ENCODE data around the gene NFYC.

Gene NFYC

DNA sequence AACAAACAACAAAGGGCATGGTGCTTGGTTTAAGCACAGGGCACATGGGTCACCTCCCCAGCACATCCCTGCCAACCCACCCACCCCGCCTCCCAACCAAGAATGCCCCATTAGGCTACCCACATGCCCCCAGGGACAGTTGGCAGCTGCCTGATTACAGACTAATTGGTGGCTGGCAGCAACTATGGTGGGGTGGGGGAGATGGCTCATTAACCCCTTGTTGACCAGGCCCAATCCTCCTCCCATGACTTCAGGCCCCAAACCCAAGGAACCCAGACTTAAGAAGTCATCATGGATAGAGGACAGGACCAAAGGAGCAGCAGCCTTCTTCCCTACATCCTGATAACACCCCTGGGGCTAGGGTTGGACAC is 27.4 kb upstream of the NFYC start:
- TF ChIP-seq, protein P1, sequence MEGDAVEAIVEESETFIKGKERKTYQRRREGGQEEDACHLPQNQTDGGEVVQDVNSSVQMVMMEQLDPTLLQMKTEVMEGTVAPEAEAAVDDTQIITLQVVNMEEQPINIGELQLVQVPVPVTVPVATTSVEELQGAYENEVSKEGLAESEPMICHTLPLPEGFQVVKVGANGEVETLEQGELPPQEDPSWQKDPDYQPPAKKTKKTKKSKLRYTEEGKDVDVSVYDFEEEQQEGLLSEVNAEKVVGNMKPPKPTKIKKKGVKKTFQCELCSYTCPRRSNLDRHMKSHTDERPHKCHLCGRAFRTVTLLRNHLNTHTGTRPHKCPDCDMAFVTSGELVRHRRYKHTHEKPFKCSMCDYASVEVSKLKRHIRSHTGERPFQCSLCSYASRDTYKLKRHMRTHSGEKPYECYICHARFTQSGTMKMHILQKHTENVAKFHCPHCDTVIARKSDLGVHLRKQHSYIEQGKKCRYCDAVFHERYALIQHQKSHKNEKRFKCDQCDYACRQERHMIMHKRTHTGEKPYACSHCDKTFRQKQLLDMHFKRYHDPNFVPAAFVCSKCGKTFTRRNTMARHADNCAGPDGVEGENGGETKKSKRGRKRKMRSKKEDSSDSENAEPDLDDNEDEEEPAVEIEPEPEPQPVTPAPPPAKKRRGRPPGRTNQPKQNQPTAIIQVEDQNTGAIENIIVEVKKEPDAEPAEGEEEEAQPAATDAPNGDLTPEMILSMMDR (IDR thresholded peaks at IDR 0.05; ENCODE audit: extremely low read depth, insufficient read depth, missing control alignments), result no peak
- DNase-seq (ENCODE audit: low spot score), result no peak
- in situ Hi-C loops (cut with MboI; ENCODE audit: low pct_unique_long_range_greater_than_20kb, low sequenced_read_pairs, unreplicated experiment), result no loop called here

DNA sequence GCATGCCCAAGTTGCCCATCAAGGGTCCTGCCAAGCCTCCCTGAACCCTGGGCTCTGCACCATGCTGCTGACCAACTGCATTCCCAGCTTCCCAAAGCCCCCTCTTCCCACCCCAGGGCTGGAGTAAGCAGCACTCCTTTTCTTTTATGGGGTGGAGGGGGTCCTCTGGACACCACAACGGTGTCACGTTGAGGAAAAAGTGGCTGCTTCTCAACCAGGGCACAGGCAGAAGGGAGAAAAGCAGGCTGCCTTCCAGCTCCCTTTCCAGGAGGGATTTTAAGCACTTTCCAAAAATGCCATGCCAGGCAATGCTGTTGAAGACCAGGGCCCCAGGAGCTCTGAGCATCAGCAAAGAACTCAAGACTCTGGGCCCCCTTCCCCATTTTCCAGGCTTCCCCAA is 26.7 kb upstream of the NFYC start:
- in situ Hi-C loops (cut with MboI; ENCODE audit: low pct_unique_long_range_greater_than_20kb, low sequenced_read_pairs, unreplicated experiment), result no loop called here
- DNase-seq (ENCODE audit: low spot score), result no peak
- TF ChIP-seq, protein P1 (IDR thresholded peaks at IDR 0.05; ENCODE audit: extremely low read depth, insufficient read depth, missing control alignments), result no peak

DNA sequence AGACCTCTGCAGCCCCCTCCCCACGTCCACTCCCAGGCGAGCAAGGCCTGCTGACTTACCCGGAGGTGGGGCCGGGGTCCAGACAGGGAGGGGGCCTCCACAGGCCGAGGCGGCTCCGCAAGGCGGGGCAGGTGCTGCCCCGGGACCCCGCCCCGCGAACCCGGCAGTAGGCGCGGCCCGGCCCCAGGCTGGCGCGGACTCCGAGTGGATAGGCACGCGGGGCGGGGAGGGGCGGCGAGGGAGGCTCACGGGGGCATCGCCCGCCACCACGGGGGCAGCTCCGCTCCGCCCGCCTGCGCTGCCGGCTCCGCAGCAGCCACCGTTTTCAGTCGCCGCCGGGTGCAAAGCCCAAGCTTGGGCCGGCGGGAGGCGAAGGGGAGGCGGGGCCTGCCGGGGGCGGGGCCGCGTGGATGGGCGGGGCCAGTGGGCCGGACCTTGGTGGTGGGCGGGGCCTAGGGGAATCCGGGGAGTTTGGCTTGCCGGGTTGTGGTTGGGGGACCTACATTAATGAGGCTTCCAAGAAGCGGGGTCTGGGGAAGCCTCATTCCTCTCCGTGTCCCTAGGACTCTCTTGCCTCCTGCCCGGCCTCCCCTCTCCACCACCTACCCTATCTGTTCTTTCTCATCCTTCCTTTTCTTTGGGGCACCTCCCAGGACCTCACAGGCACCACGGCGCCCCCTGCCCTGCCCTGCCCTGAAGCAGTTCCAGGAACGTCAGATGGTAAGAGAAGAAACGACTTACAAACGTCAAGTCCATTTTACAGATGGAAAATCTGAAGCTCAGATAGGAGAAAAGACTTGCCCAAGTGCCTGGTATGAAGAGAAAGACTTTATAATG is 26.0 kb upstream of the NFYC start, which contains the start of gene RIMS3:
Gene RIMS3, minus strand, starts transcription at position 348 of the 837 bp plus-strand sequence. CDS start 23,757 bp downstream, outside the sequence.
- DNase-seq (ENCODE audit: low spot score), result peak; percentile 98
- in situ Hi-C loops (cut with MboI; ENCODE audit: low pct_unique_long_range_greater_than_20kb, low sequenced_read_pairs, unreplicated experiment), result no loop called here
- TF ChIP-seq, protein P1 (IDR thresholded peaks at IDR 0.05; ENCODE audit: extremely low read depth, insufficient read depth, missing control alignments), result peak; percentile 59

DNA sequence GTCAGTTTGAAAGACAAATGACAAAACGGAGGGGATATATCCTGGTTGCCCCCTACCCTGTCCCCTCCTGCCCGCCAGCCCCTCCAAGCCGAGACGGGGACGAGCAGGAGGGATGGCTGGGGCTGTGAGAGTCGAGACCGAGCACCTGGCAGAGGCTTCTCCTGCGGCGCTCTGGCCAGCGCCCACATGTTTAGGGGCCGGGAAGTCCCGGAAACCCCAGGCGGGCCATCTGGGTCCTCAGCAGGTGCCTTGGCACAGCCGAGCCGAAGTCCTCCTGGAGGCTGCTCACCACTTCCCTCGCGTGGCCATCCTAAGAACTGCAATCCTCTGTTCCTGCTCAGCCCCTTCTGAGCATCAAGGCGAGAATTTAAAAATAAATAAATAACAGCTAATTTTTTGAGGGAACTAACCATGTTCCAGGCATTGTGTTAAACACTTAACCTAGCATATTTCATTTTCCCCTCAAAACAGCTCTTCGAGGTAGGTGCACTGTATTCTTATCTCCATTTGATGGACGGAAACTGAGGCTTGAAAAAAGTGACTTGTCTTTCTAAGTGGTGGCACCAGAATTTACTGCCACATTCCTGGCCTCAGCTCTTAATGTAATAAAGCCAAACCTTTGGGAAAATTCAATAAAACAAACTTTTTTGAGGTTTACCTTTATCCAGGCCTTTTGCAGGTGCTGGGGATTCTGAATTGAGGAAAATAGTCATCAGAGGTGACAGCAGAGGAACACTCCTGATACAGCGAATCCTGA is 22.6 kb upstream of the NFYC start:
- peak; percentile 87 for DNase-seq (ENCODE audit: low spot score)
- TF ChIP-seq, protein P1 (IDR thresholded peaks at IDR 0.05; ENCODE audit: extremely low read depth, insufficient read depth, missing control alignments), result peak; percentile 88
- in situ Hi-C loops (cut with MboI; ENCODE audit: low pct_unique_long_range_greater_than_20kb, low sequenced_read_pairs, unreplicated experiment), result no loop called here

DNA sequence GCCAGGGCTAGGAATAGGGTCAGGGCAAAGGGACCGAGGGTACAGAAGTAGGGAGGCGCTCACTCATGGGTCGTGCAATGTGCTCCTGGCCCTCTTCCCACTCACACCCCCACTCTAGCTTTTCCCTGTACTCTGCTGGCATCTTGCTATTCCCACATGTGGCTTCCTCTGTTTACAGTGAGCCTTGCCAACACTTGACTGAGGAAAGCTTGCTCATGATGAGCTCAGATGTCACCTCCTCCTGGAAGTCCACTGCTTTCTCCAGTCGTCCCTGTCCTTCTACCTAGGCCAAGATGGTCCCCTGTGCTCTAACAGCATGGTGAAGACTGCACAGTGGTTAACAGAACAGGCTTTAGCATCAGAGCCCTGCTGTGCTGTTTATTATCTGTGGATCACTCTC is 18.1 kb upstream of the NFYC start:
- in situ Hi-C loops (cut with MboI; ENCODE audit: low pct_unique_long_range_greater_than_20kb, low sequenced_read_pairs, unreplicated experiment), result no loop called here
- TF ChIP-seq, protein P1 (IDR thresholded peaks at IDR 0.05; ENCODE audit: extremely low read depth, insufficient read depth, missing control alignments), result no peak
- DNase-seq (ENCODE audit: low spot score), result no peak

DNA sequence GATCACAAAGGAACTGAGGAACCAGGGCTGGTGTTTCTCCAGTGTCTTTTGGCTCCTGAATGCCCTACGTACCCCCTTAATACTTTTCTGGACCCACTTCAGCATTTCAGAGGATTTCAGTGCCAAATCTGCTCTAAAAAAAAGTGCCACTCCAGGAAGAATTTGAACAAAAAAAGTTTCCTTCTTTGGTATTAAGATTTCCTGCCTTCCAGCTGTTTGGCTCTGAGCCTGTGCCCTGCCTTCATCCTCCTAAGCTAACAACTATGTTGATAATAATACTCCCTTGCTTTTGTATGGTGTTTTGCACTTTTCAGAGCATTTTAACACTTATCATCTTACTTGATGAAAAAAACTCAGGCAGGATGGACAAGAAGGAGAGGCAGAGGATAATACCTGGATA is 15.0 kb upstream of the NFYC start:
- in situ Hi-C loops (cut with MboI; ENCODE audit: low pct_unique_long_range_greater_than_20kb, low sequenced_read_pairs, unreplicated experiment), result no loop called here
- TF ChIP-seq, protein P1 (IDR thresholded peaks at IDR 0.05; ENCODE audit: extremely low read depth, insufficient read depth, missing control alignments), result no peak
- no peak for DNase-seq (ENCODE audit: low spot score)

Data from GM13977 (cell line).